K562 (cell line): ENCODE results near the gene KRT80. TPM values are rescaled to one million over a fixed set of nuclear protein-coding genes. Genes with fewer than 3 reads are reported as not detected.

Source experiments
- ATAC-seq: fragments of 200-7000 bp; cut with Tn5 transposase; 3 replicates; pipeline ENCODE4 v1.9.1; 2020; ENCODE audit warnings: moderate library complexity
- BruUV-seq: library from RNA; stranded (reverse); fragments of 400-500 nt; replicated peaks from 2 replicates; lab custom pipeline; 2021; lab: Mats Ljungman, UMichigan
- CTCF ChIA-PET: fragments of 300-600 bp; formaldehyde crosslinking; extraction: SDS; loops from one replicate; lab custom pipeline; 2021; ENCODE audit warnings: low intra/inter-chr PET ratio; lab: Yijun Ruan, JAX
- POLR2A ChIA-PET: fragments of 300-600, 350-650 bp; sonication (Branson Sonifier 250); formaldehyde crosslinking; extraction: SDS; loops from one replicate; lab custom pipeline; 2021; ENCODE audit warnings: antibody characterized with exemption, inconsistent platforms; lab: Yijun Ruan, JAX
- DNase-seq, 4 experiments: peaks; one replicate each; pipeline versions ENCODE4 v3.0.0 to v3.0.0-alpha.2; 2011 to 2018; ENCODE audit warnings: low spot score in 3 of 4, mixed read lengths in 3 of 4; ENCODE audit errors: extremely low read depth in 1 of 4
- FAIRE-seq: peaks from 2 replicates; lab custom pipeline; 2011; peaks lifted over from hg19 to GRCh38; lab: Jason Lieb, UNC
- H2AFZ ChIP-seq: 2 replicates; pipeline ENCODE4 v1.6.0; 2011; ENCODE audit warnings: low read depth, low read length, control low read depth, inconsistent platforms
- H3K27ac ChIP-seq: fragments of 200-600 bp; 3 replicates; pipeline ENCODE4 v1.8.0; 2011; ENCODE audit warnings: low read depth, mild to moderate bottlenecking, control low read depth, inconsistent platforms, low read length, moderate library complexity, mixed read lengths; ENCODE audit errors: extremely low read depth
- H3K27me3 ChIP-seq, 2 experiments: fragments of 300-600 bp in 1 of 2; 2 replicates in 1 of 2; 3 replicates in 1 of 2; pipeline versions ENCODE4 v1.6.0 to v1.8.0; 2011; ENCODE audit warnings: inconsistent platforms in 2 of 2, low read length in 2 of 2, mild to moderate bottlenecking in 1 of 2, mixed read lengths in 1 of 2, moderate library complexity in 1 of 2; ENCODE audit not compliant: control insufficient read depth in 2 of 2, insufficient read depth in 2 of 2
- H3K36me3 ChIP-seq: fragments of 300-600 bp; 3 replicates; pipeline ENCODE4 v1.8.0; 2011; ENCODE audit warnings: mild to moderate bottlenecking, low read length, inconsistent platforms; ENCODE audit not compliant: control insufficient read depth, insufficient read depth
- H3K4me1 ChIP-seq, 2 experiments: fragments of 200-600 bp in 1 of 2; replicated peaks in 1 of 2; 2 replicates in 1 of 2; 3 replicates in 1 of 2; pipeline versions ENCODE4 v1.5.1 to v1.8.0; 2011; ENCODE audit warnings: inconsistent platforms in 2 of 2, low read length in 2 of 2, mild to moderate bottlenecking in 1 of 2, mixed read lengths in 1 of 2, moderate library complexity in 1 of 2; ENCODE audit not compliant: control insufficient read depth in 2 of 2, insufficient read depth in 2 of 2
- H3K4me2 ChIP-seq: 2 replicates; pipeline ENCODE4 v1.6.1; 2011; ENCODE audit warnings: low read length, control low read depth, inconsistent platforms, mixed read lengths; ENCODE audit not compliant: insufficient read depth
- H3K4me3 ChIP-seq: fragments of 200-600 bp; sonication (generic), shearing (Covaris generic); 2 replicates; pipeline ENCODE4 v1.5.1; 2016; ENCODE audit warnings: control low read depth, inconsistent platforms
- H3K79me2 ChIP-seq: fragments of 200-600 bp; 3 replicates; pipeline ENCODE4 v1.8.0; 2011; ENCODE audit warnings: low read length, inconsistent platforms; ENCODE audit not compliant: control insufficient read depth, insufficient read depth
- H3K9ac ChIP-seq, 2 experiments: 2 replicates each; pipeline versions ENCODE4 v1.6.0 to v1.6.1; 2011; ENCODE audit warnings: low read depth in 2 of 2, low read length in 2 of 2, control low read depth in 1 of 2, inconsistent platforms in 1 of 2, mild to moderate bottlenecking in 1 of 2, mixed read lengths in 1 of 2; ENCODE audit not compliant: insufficient read depth in 1 of 2
- H3K9me1 ChIP-seq: one replicate; pipeline ENCODE4 v1.6.0; 2011; ENCODE audit warnings: inconsistent platforms, mild to moderate bottlenecking, low read length, moderate library complexity; ENCODE audit not compliant: control insufficient read depth, insufficient read depth
- H3K9me3 ChIP-seq: replicated peaks from 2 replicates; pipeline ENCODE4 v1.5.1; 2011; ENCODE audit warnings: low read depth, low read length, inconsistent platforms; ENCODE audit not compliant: control insufficient read depth, insufficient read depth
- H4K20me1 ChIP-seq: replicated peaks from 2 replicates; pipeline ENCODE4 v1.6.1; 2011; ENCODE audit warnings: low read length, inconsistent platforms, mixed read lengths; ENCODE audit not compliant: control insufficient read depth, insufficient read depth
- CBX2 ChIP-seq: fragments of 200-600 bp; sonication (generic); IDR thresholded peaks from one replicate; pipeline ENCODE4 v1.6.1; 2012; ENCODE audit warnings: mild to moderate bottlenecking, low read length, inconsistent platforms; ENCODE audit not compliant: insufficient read depth, poor library complexity, severe bottlenecking
- CREB1 ChIP-seq, 2 experiments: sonication (generic) in 1 of 2; formaldehyde crosslinking in 1 of 2; IDR thresholded peaks; 2 replicates each; pipeline versions ENCODE4 v1.6.1 to v1.8.0; 2012 to 2022; ENCODE audit warnings: inconsistent platforms in 1 of 2, mild to moderate bottlenecking in 1 of 2, missing genetic modification reagents in 1 of 2, moderate library complexity in 1 of 2
- EGR1 ChIP-seq: fragments of 450-650 bp; conservative IDR thresholded peaks from 2 replicates; pipeline ENCODE4 v1.6.1; 2017; ENCODE audit warnings: mild to moderate bottlenecking
- KHSRP ChIP-seq: fragments of 450-650 bp; IDR thresholded peaks from 2 replicates; pipeline ENCODE4 v1.6.1; 2017
- NRF1 ChIP-seq, 2 experiments: fragments of 450-650 bp; IDR thresholded peaks in 1 of 2; conservative IDR thresholded peaks in 1 of 2; 2 replicates each; pipeline ENCODE4 v1.6.1; 2014; ENCODE audit warnings: mild to moderate bottlenecking in 2 of 2
- ZNF133 ChIP-seq: fragments of 250-450 bp; sonication (Bioruptor Pico); IDR thresholded peaks from 2 replicates; pipeline ENCODE4 v1.4.0; 2020; ENCODE audit warnings: mild to moderate bottlenecking
- ZNF695 ChIP-seq: fragments of 450-650 bp; formaldehyde crosslinking; IDR thresholded peaks from 2 replicates; pipeline ENCODE4 v1.4.0; 2020; ENCODE audit warnings: mild to moderate bottlenecking, moderate library complexity
- whole genome bisulfite sequencing: fragments of 100-300 bp; shearing (Covaris generic); methylation state at CpG from one replicate; pipeline ENCODE4 v1.1.6; 2016; ENCODE audit warnings: low coverage, mixed read lengths; ENCODE audit not compliant: insufficient coverage; ENCODE audit errors: missing lambda C conversion rate; 5-methylcytosine and 5-hydroxymethylcytosine counted together
- in situ Hi-C: fragments of 300-500 bp; cut with MboI; formaldehyde crosslinking; loops from 4 replicates; pipeline ENCODE4 v1.15.0; 2018; ENCODE audit warnings: inconsistent platforms, mixed read lengths
- intact Hi-C: fragments of 100-400 bp; cut with micrococcal nuclease; formaldehyde crosslinking; loops from 2 replicates; pipeline ENCODE4 v1.14.2; 2022
- polyA plus RNA-seq, 8 experiments: library from polyadenylated mRNA; depleted of rRNA in 4 of 8; stranded (reverse) in 5 of 8; unstranded in 3 of 8; fragments of >200 nt; fragmentation: Nextera tagmentation in 2 of 8; fragmentation: Illumina TruSeq in 1 of 8; extraction: Ambion mirVana in 2 of 8; extraction: Trizol in 1 of 8; gene quantifications; 2 replicates each; pipeline versions ENCODE4 v1.2.1 to v1.2.3, GENCODE V29; 2011 to 2014; ENCODE audit warnings: inconsistent platforms in 1 of 8, missing spikeins in 1 of 8
- total RNA-seq, 7 experiments: library from RNA; depleted of rRNA in 6 of 7; stranded (reverse); fragments of >200 nt in 6 of 7; fragmentation: Illumina TruSeq in 2 of 7; extraction: Trizol in 2 of 7; gene quantifications; 2 replicates each; pipeline versions ENCODE4 v1.2.1 to v1.2.3, GENCODE V29; 2011 to 2021; ENCODE audit warnings: low replicate concordance in 1 of 7
- TF ChIP-seq, protein P1 (sequence below): sonication (generic); formaldehyde crosslinking; IDR thresholded peaks from 2 replicates; pipeline ENCODE4 v1.8.0; 2022; ENCODE audit warnings: missing genetic modification reagents, mild to moderate bottlenecking, borderline replicate concordance
- TF ChIP-seq, protein P2 (sequence below): sonication (generic); formaldehyde crosslinking; IDR thresholded peaks from 2 replicates; pipeline ENCODE4 v1.8.0; 2022; ENCODE audit warnings: missing genetic modification reagents, mild to moderate bottlenecking, borderline replicate concordance
- TF ChIP-seq, protein P3 (sequence below): fragments of 250-450 bp; sonication (Bioruptor Pico); IDR thresholded peaks from 2 replicates; pipeline ENCODE4 v1.4.0; 2020; ENCODE audit warnings: mild to moderate bottlenecking, moderate library complexity
- TF ChIP-seq, protein P4 (sequence below), 2 experiments: IDR thresholded peaks; 2 replicates each; pipeline ENCODE4 v1.6.1; 2011; ENCODE audit warnings: borderline replicate concordance in 1 of 2, control low read depth in 1 of 2, low read depth in 1 of 2, low read length in 1 of 2, mild to moderate bottlenecking in 1 of 2, mixed read lengths in 1 of 2, moderate library complexity in 1 of 2; ENCODE audit not compliant: insufficient read depth in 1 of 2, insufficient read length in 1 of 2, poor library complexity in 1 of 2, severe bottlenecking in 1 of 2; ENCODE audit errors: extremely low read depth in 1 of 2
- TF ChIP-seq, protein P5 (sequence below): conservative IDR thresholded peaks from 2 replicates; pipeline ENCODE4 v1.6.1; 2011; ENCODE audit warnings: low read depth, mild to moderate bottlenecking, low read length; ENCODE audit not compliant: control insufficient read depth

KRT80 gene
- total and polyA plus RNA-seq, 9 of the 15 experiments (the other 6 are each of a cell fraction or from before 2014, with no cell fraction given) = not detected

DNA sequence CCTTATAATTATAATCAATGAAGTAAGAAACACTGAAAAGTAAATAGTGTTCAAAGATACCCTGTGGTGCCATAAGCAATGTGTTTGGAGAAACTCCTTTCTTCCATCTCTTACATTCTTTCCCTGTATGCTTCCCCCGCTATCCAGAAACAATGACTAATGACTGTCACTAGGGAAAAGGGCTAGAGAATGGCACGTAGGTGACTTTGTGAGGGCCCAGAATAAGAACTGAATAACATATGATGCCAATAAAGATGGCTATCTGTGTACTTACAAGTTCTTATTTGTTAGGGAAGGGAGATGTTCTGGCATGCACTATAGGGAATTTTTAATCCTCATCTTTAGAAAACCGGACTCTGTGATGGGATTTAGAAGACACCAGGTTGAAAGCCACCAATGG is 36.6 kb upstream of the KRT80 start:
- ChIA-PET POLR2A (no interaction called here), CTCF (no interaction called here)
- H4K20me1 ChIP-seq = peaks cover 8% of the 10 kb centered on the region; the same call in 1 of the 2 replicates
- no peak for FAIRE-seq
- H3K27ac ChIP-seq = no peak overlapping the region
- no peak overlapping the region for H3K9ac ChIP-seq
- peaks cover 0 to 30% of the 10 kb centered on the region in 2 experiments; a peak in 4 of 5 replicates for H3K27me3 ChIP-seq
- intact Hi-C loops (no loop called here), in situ Hi-C loops (no loop called here)
- H2AFZ ChIP-seq = no peak overlapping the region
- WGBS = 0% methylated on average over 3 of the region's 3 CpGs
- no peaks in the 10 kb centered on the region for H3K9me3 ChIP-seq
- no peak overlapping the region for H3K4me3 ChIP-seq
- H3K4me2 ChIP-seq = no peak overlapping the region
- BruUV-seq = no TSS peak
- H3K79me2 ChIP-seq = no peaks in the 10 kb centered on the region
- H3K4me1 ChIP-seq = no peaks in the 10 kb centered on the region
- ATAC-seq = no peak
- no peaks in the 10 kb centered on the region for H3K36me3 ChIP-seq
- no peaks in the 10 kb centered on the region for H3K9me1 ChIP-seq
- no peak for DNase-seq
- TF ChIP-seq, protein P1, sequence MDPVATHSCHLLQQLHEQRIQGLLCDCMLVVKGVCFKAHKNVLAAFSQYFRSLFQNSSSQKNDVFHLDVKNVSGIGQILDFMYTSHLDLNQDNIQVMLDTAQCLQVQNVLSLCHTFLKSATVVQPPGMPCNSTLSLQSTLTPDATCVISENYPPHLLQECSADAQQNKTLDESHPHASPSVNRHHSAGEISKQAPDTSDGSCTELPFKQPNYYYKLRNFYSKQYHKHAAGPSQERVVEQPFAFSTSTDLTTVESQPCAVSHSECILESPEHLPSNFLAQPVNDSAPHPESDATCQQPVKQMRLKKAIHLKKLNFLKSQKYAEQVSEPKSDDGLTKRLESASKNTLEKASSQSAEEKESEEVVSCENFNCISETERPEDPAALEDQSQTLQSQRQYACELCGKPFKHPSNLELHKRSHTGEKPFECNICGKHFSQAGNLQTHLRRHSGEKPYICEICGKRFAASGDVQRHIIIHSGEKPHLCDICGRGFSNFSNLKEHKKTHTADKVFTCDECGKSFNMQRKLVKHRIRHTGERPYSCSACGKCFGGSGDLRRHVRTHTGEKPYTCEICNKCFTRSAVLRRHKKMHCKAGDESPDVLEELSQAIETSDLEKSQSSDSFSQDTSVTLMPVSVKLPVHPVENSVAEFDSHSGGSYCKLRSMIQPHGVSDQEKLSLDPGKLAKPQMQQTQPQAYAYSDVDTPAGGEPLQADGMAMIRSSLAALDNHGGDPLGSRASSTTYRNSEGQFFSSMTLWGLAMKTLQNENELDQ (CRISPR knock-in tag) = no peak
- TF ChIP-seq EGR1 (no peak), ZNF695 (no peak), KHSRP (no peak), NRF1 (conservative IDR thresholded peaks at IDR 0.05 in 1 of 2, IDR thresholded peaks at IDR 0.05 in 1 of 2) (no peak), CBX2 (no peak), ZNF133 (CRISPR knock-in tag) (no peak), CREB1 (IDR thresholded peaks at IDR 0.05) (no peak), CREB1 (CRISPR knock-in tag; IDR thresholded peaks at IDR 0.05) (no peak)
- TF ChIP-seq, protein P2, sequence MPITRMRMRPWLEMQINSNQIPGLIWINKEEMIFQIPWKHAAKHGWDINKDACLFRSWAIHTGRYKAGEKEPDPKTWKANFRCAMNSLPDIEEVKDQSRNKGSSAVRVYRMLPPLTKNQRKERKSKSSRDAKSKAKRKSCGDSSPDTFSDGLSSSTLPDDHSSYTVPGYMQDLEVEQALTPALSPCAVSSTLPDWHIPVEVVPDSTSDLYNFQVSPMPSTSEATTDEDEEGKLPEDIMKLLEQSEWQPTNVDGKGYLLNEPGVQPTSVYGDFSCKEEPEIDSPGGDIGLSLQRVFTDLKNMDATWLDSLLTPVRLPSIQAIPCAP (CRISPR knock-in tag) = no peak
- TF ChIP-seq, protein P3, sequence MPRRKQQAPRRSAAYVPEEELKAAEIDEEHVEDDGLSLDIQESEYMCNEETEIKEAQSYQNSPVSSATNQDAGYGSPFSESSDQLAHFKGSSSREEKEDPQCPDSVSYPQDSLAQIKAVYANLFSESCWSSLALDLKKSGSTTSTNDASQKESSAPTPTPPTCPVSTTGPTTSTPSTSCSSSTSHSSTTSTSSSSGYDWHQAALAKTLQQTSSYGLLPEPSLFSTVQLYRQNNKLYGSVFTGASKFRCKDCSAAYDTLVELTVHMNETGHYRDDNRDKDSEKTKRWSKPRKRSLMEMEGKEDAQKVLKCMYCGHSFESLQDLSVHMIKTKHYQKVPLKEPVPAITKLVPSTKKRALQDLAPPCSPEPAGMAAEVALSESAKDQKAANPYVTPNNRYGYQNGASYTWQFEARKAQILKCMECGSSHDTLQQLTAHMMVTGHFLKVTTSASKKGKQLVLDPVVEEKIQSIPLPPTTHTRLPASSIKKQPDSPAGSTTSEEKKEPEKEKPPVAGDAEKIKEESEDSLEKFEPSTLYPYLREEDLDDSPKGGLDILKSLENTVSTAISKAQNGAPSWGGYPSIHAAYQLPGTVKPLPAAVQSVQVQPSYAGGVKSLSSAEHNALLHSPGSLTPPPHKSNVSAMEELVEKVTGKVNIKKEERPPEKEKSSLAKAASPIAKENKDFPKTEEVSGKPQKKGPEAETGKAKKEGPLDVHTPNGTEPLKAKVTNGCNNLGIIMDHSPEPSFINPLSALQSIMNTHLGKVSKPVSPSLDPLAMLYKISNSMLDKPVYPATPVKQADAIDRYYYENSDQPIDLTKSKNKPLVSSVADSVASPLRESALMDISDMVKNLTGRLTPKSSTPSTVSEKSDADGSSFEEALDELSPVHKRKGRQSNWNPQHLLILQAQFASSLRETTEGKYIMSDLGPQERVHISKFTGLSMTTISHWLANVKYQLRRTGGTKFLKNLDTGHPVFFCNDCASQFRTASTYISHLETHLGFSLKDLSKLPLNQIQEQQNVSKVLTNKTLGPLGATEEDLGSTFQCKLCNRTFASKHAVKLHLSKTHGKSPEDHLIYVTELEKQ (CRISPR knock-in tag) = no peak
- TF ChIP-seq, protein P4, sequence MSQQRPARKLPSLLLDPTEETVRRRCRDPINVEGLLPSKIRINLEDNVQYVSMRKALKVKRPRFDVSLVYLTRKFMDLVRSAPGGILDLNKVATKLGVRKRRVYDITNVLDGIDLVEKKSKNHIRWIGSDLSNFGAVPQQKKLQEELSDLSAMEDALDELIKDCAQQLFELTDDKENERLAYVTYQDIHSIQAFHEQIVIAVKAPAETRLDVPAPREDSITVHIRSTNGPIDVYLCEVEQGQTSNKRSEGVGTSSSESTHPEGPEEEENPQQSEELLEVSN (IDR thresholded peaks at IDR 0.05; ENCODE audit: borderline replicate concordance in 1 of 2, extremely low read depth in 1 of 2, insufficient read depth in 1 of 2, insufficient read length in 1 of 2, low read depth in 1 of 2, low read length in 1 of 2, poor library complexity in 1 of 2, severe bottlenecking in 1 of 2) = no peak
- TF ChIP-seq, protein P5, sequence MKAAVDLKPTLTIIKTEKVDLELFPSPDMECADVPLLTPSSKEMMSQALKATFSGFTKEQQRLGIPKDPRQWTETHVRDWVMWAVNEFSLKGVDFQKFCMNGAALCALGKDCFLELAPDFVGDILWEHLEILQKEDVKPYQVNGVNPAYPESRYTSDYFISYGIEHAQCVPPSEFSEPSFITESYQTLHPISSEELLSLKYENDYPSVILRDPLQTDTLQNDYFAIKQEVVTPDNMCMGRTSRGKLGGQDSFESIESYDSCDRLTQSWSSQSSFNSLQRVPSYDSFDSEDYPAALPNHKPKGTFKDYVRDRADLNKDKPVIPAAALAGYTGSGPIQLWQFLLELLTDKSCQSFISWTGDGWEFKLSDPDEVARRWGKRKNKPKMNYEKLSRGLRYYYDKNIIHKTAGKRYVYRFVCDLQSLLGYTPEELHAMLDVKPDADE = no peak
